Medulla oblongata (tissue), 1 donor: ENCODE results near the gene IRX2.

Experiments
- DNase-seq: peaks from one replicate; pipeline ENCODE4 v3.0.0-alpha.2; 2015; ENCODE audit errors: extremely low spot score

IRX2 gene

GRCh38 chr5:2718115-2718514, 33.4 kb downstream of the IRX2 start:
- no peak for DNase-seq

GRCh38 chr5:2715856-2716255, 35.6 kb downstream of the IRX2 start:
- DNase-seq, result no peak

GRCh38 chr5:2714805-2715204, 36.7 kb downstream of the IRX2 start:
- no peak for DNase-seq

- DNase-seq, result no peak
Observed at GRCh38 chr5:2714026-2714425, 37.5 kb downstream of the IRX2 start.

- DNase-seq, result no peak
Observed at GRCh38 chr5:2711446-2712425, 39.7 kb downstream of the IRX2 start.

DNA sequence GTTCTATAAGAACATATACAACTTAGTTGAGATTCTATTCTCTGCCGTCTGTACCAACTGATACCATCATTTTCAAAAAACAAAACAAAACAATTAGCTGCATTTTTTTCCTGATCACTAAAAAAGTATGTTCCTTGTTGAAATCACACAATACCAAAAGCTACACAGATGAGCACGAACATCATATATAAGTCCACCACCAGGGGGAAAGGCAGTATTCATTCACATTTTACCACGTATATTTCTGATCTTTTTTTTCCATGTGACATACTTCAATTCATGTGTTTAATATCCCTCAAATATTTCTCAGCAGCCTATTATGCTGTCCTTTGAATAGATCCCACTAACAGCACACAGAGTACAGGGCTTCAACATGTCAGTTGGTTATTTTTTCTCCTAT, 40.6 kb downstream of the IRX2 start:
- DNase-seq, result no peak

GRCh38 chr5:2709976-2710689, 41.3 kb downstream of the IRX2 start:
- DNase-seq, result no peak

GRCh38 chr5:2708751-2709150, 42.7 kb downstream of the IRX2 start:
- DNase-seq, result no peak

DNA sequence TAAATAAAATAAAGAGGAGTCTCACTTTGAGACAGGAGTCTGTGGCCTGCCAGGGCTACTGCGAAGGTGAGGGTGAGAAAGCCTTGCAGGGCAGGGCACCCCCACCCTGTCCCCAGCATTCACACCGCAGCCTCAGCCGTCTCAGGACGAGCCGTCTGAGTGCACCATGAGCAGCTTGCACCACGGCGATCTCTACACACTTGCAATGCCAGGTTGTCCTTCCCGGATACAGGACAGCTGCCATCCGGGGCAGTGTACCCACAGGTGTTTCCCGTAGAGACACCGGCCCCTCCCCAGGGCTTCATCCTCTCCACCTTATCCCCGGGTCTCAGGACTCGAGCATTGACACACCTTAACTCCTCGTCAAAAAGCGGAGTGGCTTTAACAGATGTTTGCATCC, 43.3 kb downstream of the IRX2 start:
- no peak for DNase-seq

- DNase-seq, result no peak
Observed at GRCh38 chr5:2705861-2706260, 45.6 kb downstream of the IRX2 start.

DNA sequence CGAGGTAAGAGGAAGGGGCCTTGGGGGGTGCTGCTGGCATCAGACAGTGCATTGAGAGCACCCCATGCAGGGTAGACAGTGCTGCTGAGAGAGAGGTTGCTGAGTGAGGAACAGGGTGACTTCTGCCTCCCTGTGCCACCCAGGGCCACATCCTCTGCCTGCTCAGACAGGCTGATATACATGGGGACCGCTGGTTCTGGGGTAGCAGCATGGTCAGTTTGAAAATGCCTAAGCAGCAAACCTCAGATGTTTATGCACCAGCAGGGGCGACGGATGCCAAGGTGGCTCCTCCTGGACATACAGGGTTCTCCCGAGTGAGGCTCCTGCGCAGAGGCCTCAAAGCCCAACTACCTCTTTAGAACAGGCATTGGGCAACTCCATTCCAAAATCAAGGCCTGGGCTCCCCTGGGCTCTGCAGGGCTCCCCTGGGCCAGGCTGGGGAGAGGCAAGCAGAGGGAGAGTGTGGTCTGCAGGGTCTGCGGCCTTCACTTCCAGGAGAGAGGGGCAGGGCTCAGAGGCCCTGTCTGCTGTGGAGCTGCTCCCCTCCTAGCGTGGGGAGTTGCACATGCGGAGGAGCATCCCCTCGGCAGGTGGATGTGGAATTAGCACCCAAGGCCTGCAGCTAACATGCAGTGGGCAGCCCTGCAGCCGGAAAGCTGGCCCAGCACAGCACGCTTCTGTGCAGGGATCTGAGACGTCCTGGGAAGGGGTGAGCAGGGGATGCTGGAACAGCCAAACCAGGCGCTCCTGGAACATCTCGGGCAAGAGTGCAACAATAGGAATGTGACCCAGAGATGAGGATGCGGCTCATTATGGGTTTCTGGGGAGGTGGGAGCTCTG, 46.5 kb downstream of the IRX2 start:
- no peak for DNase-seq

DNA sequence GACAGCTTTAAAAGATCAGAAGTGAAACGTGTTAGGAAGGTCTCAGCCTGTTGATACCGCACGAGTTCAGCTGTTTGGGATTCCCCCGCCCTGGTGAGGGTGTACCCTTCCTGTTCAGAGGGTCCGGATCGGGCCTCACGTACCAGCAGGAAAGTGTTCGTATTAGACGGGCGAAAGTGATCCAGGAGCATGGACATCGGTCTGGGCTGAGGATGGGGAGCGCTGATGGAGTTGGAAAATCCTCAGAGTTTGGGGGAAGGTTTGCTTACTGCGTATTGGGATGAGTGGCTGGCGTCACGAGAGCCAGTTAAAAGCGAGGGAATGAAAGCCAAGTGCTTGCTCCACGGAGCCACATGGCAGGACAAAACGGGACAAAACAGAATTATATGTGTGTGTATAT, 47.4 kb downstream of the IRX2 start:
- no peak for DNase-seq

- no peak for DNase-seq
Observed at GRCh38 chr5:2703615-2704014, 47.9 kb downstream of the IRX2 start.

DNA sequence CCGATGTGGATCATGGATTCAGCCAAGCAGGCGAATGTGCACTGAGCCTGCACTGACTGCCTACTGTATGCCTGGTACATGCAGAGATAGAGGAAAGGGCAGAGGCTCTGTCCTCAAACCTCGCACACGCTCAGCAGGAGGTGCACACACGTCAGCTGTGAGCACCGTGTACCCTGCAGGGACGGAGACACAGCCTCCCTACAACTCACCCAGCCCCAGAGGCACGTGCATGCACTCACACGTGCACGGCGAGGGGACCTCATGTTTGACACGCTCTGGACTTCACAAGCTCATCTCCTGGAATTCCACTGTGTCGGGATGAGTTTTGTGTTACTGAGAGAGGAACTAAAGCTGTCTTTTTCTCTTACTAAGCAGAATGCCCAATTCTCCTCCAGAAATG, 48.4 kb downstream of the IRX2 start:
- DNase-seq, result no peak

- DNase-seq, result no peak
Observed at GRCh38 chr5:2702096-2702879, 49.2 kb downstream of the IRX2 start.

- DNase-seq, result no peak
Observed at GRCh38 chr5:2701592-2701991, 49.9 kb downstream of the IRX2 start.

DNA sequence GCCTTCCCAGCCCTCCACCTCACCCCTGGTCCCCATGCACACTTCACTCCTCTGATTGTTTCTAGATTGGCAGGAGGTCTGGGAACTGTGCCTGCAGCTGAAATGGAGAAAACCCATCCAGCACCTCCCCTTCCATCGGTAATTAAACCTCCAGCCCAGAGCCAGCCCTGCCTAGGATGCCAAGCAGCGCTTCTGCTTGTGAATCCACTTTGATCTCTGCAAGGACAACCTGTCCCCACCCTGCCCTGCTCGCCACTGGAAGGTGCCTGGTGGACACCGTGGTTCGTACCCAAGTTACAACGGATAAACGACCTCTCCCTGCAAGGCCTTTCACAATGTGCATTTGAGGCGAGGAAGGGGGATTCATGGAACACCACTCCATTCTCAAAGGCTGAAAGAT, 50.6 kb downstream of the IRX2 start:
- no peak for DNase-seq

DNA sequence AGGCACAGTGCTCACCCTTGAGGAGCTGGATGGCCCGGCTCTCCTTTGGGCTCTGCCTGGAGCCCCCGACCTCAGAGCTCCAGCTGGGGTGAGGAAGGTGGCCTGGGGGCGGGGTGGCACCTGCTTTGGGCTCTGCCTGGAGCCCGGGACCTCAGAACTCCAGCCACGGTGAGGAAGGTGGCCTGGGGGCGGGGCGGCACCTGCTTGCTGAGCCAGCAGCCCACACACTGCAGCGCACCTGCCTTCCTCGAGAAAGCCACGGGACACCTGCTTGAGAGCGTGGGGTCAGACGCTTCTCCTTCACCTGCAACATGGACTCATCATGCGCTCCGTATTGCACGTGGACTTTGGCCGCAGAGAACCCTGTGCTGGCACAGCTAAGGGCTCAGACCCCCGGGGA, 51.8 kb downstream of the IRX2 start:
- DNase-seq, result no peak

GRCh38 chr5:2699231-2699630, 52.2 kb downstream of the IRX2 start:
- DNase-seq, result no peak

DNA sequence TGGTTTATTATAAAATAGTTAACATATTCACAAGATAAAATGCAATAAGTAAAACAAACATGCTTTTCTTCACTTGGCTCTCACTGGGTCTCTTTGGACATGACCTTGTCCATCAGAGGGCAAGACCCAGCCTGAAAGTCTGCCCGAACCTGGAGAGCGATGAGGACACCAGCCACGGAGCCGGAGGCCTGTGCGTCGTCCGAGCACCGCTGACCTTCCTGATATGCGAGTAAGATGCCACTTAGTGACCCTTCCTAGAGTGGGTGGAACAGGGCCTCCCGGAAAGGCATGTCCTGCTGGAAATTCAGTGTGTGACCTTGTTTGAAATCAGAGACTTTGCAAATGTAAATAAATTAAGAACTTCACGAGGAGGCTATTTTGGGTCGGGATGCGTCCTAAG, 52.9 kb downstream of the IRX2 start:
- no peak for DNase-seq

DNA sequence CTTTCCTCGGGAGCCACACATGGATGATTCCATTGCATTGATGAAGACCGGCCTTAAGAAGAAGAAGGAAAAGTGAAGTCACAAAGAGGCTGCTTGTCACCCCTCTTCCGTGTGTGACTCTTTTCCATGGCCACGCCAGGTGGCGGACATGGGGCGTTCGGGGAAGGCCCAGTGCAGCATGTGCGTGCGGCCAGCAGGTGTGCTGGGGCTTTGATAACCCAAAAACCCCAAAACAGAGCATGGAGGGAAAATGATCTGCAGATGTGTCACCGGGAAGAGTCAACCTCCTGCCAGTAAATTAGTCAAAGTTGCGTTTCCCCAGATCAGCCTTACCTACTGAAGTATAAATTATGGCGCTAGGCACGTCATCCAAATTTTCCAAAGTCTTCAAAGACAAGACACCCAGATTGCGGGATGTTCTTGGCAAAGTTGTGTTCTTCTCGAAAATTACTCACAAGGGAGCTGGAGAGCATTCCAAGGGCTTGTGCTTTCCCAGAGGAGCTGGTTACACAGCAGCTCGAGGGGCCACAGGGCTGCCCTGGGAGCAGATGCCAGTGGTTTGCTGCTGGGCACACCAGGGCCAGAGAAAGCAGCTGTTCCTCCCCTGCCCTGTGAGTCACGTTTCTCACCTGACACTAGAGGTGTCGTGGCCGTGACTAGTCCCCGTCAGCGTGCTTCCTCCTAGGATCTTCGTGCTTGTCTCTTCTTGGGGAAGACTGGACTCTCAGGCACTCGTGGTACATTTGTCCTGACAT, 53.9 kb downstream of the IRX2 start:
- no peak for DNase-seq
